Measurements from ENCODE around the gene MTURN. TPM values are rescaled to one million over a fixed set of nuclear protein-coding genes. Genes with fewer than 3 reads are reported as not detected.

Gene MTURN
- total and polyA plus RNA-seq, 2 donors (not counting 1 experiment from before 2014, with no cell fraction given), result 4.5 to 13.9 TPM

DNA sequence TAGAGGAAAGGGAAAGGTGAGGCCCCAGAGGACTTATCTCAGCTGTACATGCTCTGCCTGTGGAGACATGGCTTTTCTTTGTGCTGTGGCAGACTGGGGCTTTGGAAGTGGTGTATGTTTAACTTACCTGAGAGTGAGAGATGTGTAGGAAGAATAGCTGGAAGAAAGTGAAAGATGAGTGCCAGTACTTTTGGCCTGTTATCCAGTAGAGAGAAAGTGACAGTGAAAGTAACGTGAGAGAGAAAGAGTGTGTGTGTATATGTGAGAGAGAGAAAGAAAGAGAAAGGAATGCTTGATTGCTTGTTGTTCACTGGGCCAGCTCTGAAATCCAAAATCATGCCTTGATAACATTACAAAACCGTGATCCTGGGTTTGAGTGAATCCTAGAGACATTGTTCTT, 25.5 kb downstream of the MTURN start:
- no peak for ATAC-seq (ENCODE audit: low read depth)
- Mint-ChIP-seq H3K27ac (peak overlapping the region; percentile 16), H3K4me1 (peaks cover 55% of the 10 kb centered on the region), H3K27me3 (no peaks in the 10 kb centered on the region), H3K9me3 (ENCODE audit: insufficient read depth) (no peaks in the 10 kb centered on the region), H3K4me3 (no peak overlapping the region)
- Histone ChIP-seq H2AFZ (ENCODE audit: insufficient read depth, low read depth, low read length, poor library complexity, severe bottlenecking) (no peak overlapping the region), H4K20me1 (ENCODE audit: control insufficient read depth, insufficient read depth, low read length, poor library complexity, severe bottlenecking) (no peaks in the 10 kb centered on the region), H3K27me3 (replicated peaks in 1 of 4; ENCODE audit: control extremely low read depth in 1 of 4, control insufficient read depth in 3 of 4, insufficient read depth in 4 of 4, low read length in 3 of 4) (no peaks in the 10 kb centered on the region), H3K4me3 (ENCODE audit: control extremely low read depth in 1 of 5, extremely low read depth in 1 of 5, insufficient read depth in 1 of 5, low read depth in 2 of 5, low read length in 4 of 5) (no peak overlapping the region), H3K9me3 (ENCODE audit: control extremely low read depth in 1 of 3, control insufficient read depth in 2 of 3, insufficient read depth in 1 of 3, low read length in 2 of 3) (no peaks in the 10 kb centered on the region), H3K79me2 (ENCODE audit: control insufficient read depth, insufficient read depth, low read length) (no peaks in the 10 kb centered on the region), H3K4me2 (replicated peaks; ENCODE audit: low read depth, low read length, poor library complexity, severe bottlenecking) (no peak overlapping the region), H3K27ac (ENCODE audit: low read length in 2 of 2) (no peak overlapping the region), H3K9ac (ENCODE audit: low read length) (no peak overlapping the region), H3K4me1 (ENCODE audit: control insufficient read depth in 2 of 2, insufficient read depth in 2 of 2, low read length in 2 of 2) (peaks cover 41 to 47% of the 10 kb centered on the region in 2 donors), H3K36me3 (replicated peaks in 1 of 2; ENCODE audit: control extremely low read depth in 1 of 2, control insufficient read depth in 1 of 2, extremely low read depth in 1 of 2, insufficient read depth in 2 of 2, low read length in 1 of 2) (no peaks in the 10 kb centered on the region)
- ChIA-PET POLR2A (no interaction called here), CTCF (interaction anchor here (0.8 kb wide), 1 partner anchor 117 kb away, joined by 3 read pairs; no protein-coding TSS in a partner anchor)
- 78% methylated on average over 2 of the region's 2 CpGs for WGBS (ENCODE audit: insufficient coverage)
- intact Hi-C loops (cut with micrococcal nuclease), result loop anchor here (5.0 kb wide), 2 partner anchors 122 to 287 kb away; partner anchors contain the start of gene ZNRF2
- no peak for TF ChIP-seq EZH2 (IDR thresholded peaks at IDR 0.05; ENCODE audit: borderline replicate concordance, insufficient read depth, low read depth, low read length, poor library complexity, severe bottlenecking)
- TF ChIP-seq, protein P1, sequence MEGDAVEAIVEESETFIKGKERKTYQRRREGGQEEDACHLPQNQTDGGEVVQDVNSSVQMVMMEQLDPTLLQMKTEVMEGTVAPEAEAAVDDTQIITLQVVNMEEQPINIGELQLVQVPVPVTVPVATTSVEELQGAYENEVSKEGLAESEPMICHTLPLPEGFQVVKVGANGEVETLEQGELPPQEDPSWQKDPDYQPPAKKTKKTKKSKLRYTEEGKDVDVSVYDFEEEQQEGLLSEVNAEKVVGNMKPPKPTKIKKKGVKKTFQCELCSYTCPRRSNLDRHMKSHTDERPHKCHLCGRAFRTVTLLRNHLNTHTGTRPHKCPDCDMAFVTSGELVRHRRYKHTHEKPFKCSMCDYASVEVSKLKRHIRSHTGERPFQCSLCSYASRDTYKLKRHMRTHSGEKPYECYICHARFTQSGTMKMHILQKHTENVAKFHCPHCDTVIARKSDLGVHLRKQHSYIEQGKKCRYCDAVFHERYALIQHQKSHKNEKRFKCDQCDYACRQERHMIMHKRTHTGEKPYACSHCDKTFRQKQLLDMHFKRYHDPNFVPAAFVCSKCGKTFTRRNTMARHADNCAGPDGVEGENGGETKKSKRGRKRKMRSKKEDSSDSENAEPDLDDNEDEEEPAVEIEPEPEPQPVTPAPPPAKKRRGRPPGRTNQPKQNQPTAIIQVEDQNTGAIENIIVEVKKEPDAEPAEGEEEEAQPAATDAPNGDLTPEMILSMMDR (IDR thresholded peaks at IDR 0.05), result no peak
- no peak for DNase-seq

DNA sequence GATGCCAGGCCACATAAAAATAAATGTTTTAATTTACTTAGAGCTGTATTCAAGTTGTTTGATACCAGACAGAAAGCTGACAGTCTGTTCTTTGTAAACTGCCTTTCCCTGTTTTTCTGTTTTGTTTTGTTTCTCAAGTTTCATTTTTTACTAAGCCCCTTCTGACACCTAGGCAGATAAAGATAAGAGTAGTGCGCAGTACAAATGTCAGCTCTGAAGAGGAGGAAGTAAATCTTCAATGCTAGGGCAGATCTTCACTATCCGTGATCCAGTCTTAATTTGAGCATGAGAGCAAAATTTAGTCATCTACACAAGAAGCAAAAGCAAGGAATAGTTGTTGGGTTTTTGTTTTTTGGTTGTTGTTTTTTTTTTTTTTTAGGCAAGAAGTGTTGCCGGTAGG, 27.3 kb downstream of the MTURN start:
- H3K4me2 ChIP-seq (replicated peaks; ENCODE audit: low read depth, low read length, poor library complexity, severe bottlenecking), result peak overlapping the region; percentile 61
- H3K27ac ChIP-seq (ENCODE audit: low read length in 2 of 2), result peak overlapping the region in 1 of 2 donors; percentile 18
- H3K9ac ChIP-seq (ENCODE audit: low read length), result peak overlapping the region; percentile 30
- WGBS (ENCODE audit: insufficient coverage), result no CpG with 5 or more reads among the region's 3 CpGs
- H3K36me3 ChIP-seq (replicated peaks in 1 of 2; ENCODE audit: control extremely low read depth in 1 of 2, control insufficient read depth in 1 of 2, extremely low read depth in 1 of 2, insufficient read depth in 2 of 2, low read length in 1 of 2), result no peaks in the 10 kb centered on the region
- H3K9me3 Mint-ChIP-seq (ENCODE audit: insufficient read depth), result no peaks in the 10 kb centered on the region
- H3K27me3 Mint-ChIP-seq, result no peaks in the 10 kb centered on the region
- H3K27me3 ChIP-seq (replicated peaks in 1 of 4; ENCODE audit: control extremely low read depth in 1 of 4, control insufficient read depth in 3 of 4, insufficient read depth in 4 of 4, low read length in 3 of 4), result no peaks in the 10 kb centered on the region
- no peak overlapping the region for H3K4me3 ChIP-seq (ENCODE audit: control extremely low read depth in 1 of 5, extremely low read depth in 1 of 5, insufficient read depth in 1 of 5, low read depth in 2 of 5, low read length in 4 of 5)
- no peaks in the 10 kb centered on the region for H4K20me1 ChIP-seq (ENCODE audit: control insufficient read depth, insufficient read depth, low read length, poor library complexity, severe bottlenecking)
- no peaks in the 10 kb centered on the region for H3K79me2 ChIP-seq (ENCODE audit: control insufficient read depth, insufficient read depth, low read length)
- peaks cover 41 to 47% of the 10 kb centered on the region in 2 donors for H3K4me1 ChIP-seq (ENCODE audit: control insufficient read depth in 2 of 2, insufficient read depth in 2 of 2, low read length in 2 of 2)
- intact Hi-C loops (cut with micrococcal nuclease), result loop anchor here (5.0 kb wide), 2 partner anchors 120 to 285 kb away; partner anchors contain the start of gene ZNRF2
- H3K27ac Mint-ChIP-seq, result peak overlapping the region; percentile 66
- no peak for DNase-seq
- ATAC-seq (ENCODE audit: low read depth), result no peak
- ChIA-PET CTCF (interaction anchor here (0.8 to 4.2 kb wide), 7 partner anchors 27 to 402 kb away, joined by 3 to 41 read pairs (median 4); partner anchors contain the start of gene MTURN), POLR2A (interaction anchor here (0.5 to 1.2 kb wide), 2 partner anchors 14 to 318 kb away, joined by 4 to 9 read pairs; no protein-coding TSS in a partner anchor)
- H3K4me3 Mint-ChIP-seq, result peak overlapping the region; percentile 46
- peaks cover 54% of the 10 kb centered on the region for H3K4me1 Mint-ChIP-seq
- no peak for TF ChIP-seq EZH2 (IDR thresholded peaks at IDR 0.05; ENCODE audit: borderline replicate concordance, insufficient read depth, low read depth, low read length, poor library complexity, severe bottlenecking)
- TF ChIP-seq, protein P1 (IDR thresholded peaks at IDR 0.05), result no peak
- no peaks in the 10 kb centered on the region for H3K9me3 ChIP-seq (ENCODE audit: control extremely low read depth in 1 of 3, control insufficient read depth in 2 of 3, insufficient read depth in 1 of 3, low read length in 2 of 3)
- peak overlapping the region; percentile 65 for H2AFZ ChIP-seq (ENCODE audit: insufficient read depth, low read depth, low read length, poor library complexity, severe bottlenecking)

Data from B cell (primary cell).